HUES6 (cell line): Measurements from ENCODE around the gene SLC30A2.

Source experiments
- H3K27ac ChIP-seq: 2 replicates; pipeline ENCODE4 v1.7.0; 2013; ENCODE audit warnings: low read depth, mild to moderate bottlenecking, low read length, inconsistent platforms
- H3K27me3 ChIP-seq: 2 replicates; pipeline ENCODE4 v1.6.1; 2013; ENCODE audit warnings: low read length; ENCODE audit not compliant: control insufficient read depth, insufficient read depth
- H3K36me3 ChIP-seq: 2 replicates; pipeline ENCODE4 v1.6.1; 2013; ENCODE audit warnings: low read length; ENCODE audit not compliant: control insufficient read depth, insufficient read depth
- H3K4me1 ChIP-seq: 2 replicates; pipeline ENCODE4 v1.6.1; 2013; ENCODE audit warnings: low read length; ENCODE audit not compliant: control insufficient read depth, insufficient read depth
- H3K4me3 ChIP-seq: 2 replicates; pipeline ENCODE4 v1.5.1; 2013; ENCODE audit warnings: low read depth, low read length
- H3K9ac ChIP-seq: one replicate; pipeline ENCODE4 v1.6.1; 2013; ENCODE audit warnings: mild to moderate bottlenecking, low read length
- H3K9me3 ChIP-seq: 2 replicates; pipeline ENCODE4 v1.6.1; 2013; ENCODE audit warnings: low read depth, low read length; ENCODE audit not compliant: control insufficient read depth, insufficient read depth

Gene SLC30A2

DNA sequence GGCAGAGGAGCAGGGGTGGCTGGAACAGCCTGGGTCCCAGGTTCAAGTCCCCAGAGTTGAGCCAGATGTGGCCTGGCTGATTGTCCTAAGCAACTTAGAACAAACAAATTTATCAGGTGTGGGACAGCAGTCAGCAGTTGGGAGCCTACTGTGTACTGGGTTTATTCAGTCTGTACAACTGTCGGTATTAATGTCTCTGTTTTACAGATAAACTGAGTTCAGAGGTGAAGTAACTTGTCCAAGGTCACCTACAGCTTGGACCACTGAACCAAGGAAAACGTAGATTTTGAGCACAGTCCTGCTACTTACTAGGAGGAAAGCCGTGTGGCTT lies 36.1 kb upstream of the SLC30A2 start:
- Histone ChIP-seq H3K36me3 (no peaks in the 10 kb centered on the region), H3K27ac (no peak overlapping the region), H3K9me3 (no peaks in the 10 kb centered on the region), H3K4me1 (peaks cover 9% of the 10 kb centered on the region), H3K27me3 (peaks cover 10% of the 10 kb centered on the region; the same call in 1 of the 2 replicates), H3K9ac (no peak overlapping the region), H3K4me3 (no peak overlapping the region)

GRCh38 chr1:26081267-26082019 lies 35.5 kb upstream of the SLC30A2 start:
- peaks cover 9% of the 10 kb centered on the region for H3K4me1 ChIP-seq
- H3K9ac ChIP-seq = no peak overlapping the region
- H3K4me3 ChIP-seq = no peak overlapping the region
- H3K27ac ChIP-seq = no peak overlapping the region
- no peaks in the 10 kb centered on the region for H3K36me3 ChIP-seq
- H3K27me3 ChIP-seq = peaks cover 10% of the 10 kb centered on the region; the same call in 1 of the 2 replicates
- H3K9me3 ChIP-seq = no peaks in the 10 kb centered on the region

- Histone ChIP-seq H3K4me1 (peaks cover 9% of the 10 kb centered on the region), H3K9me3 (no peaks in the 10 kb centered on the region), H3K9ac (no peak overlapping the region), H3K27ac (no peak overlapping the region), H3K27me3 (peaks cover 8% of the 10 kb centered on the region; the same call in 1 of the 2 replicates), H3K4me3 (no peak overlapping the region), H3K36me3 (no peaks in the 10 kb centered on the region)
Measured at GRCh38 chr1:26079960-26080814, 34.3 kb upstream of the SLC30A2 start.

GRCh38 chr1:26079178-26079563 lies 33.3 kb upstream of the SLC30A2 start:
- Histone ChIP-seq H3K36me3 (no peaks in the 10 kb centered on the region), H3K9ac (no peak overlapping the region), H3K27me3 (0 out of 2 replicates have a peak, but pooled peaks cover 7% of the 10 kb centered on the region), H3K27ac (no peak overlapping the region), H3K4me1 (peaks cover 9% of the 10 kb centered on the region), H3K9me3 (no peaks in the 10 kb centered on the region), H3K4me3 (no peak overlapping the region)

DNA sequence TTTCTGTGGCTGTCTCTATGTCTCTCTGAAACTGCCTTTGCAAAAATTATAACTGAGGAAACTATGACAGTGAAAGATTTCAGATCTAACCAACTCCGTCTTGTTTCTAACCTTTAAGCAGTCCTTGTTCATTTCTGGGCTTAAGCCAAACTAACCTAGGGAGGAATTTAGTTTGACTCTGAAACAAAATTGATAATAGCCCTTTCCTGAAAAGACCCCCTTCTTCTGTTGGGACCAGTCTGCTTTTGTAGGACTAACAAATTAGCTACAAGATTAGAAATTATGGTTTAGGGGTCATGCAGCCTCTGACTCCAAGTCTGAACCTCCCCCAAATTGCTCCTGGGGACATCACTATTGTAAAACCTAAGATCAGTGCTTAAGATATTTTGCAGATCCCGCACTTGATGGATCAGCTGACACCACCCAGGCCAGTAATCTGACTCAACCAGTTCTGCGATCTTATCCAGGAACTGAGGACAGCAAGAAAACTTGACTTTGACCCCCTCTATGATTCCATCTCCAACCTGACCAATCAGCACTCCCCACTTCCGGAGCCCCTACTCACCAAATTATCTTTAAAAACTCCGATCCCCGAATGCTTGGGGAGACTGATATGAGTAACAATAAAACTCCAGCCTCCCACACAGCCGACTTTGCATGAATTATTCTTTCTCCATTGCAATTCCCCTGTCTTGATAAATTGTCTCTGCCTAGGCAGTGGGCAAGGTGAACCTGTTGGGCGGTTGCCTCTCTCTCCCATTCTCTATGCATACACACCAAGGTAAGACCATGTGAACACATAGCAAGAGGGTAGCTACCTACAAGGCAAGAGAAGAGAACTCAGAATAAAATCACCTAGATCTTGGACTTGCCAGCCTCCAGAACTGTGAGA lies 32.6 kb upstream of the SLC30A2 start:
- Histone ChIP-seq H3K9me3 (no peaks in the 10 kb centered on the region), H3K9ac (no peak overlapping the region), H3K4me3 (no peak overlapping the region), H3K4me1 (peaks cover 9% of the 10 kb centered on the region), H3K27ac (no peak overlapping the region), H3K36me3 (no peaks in the 10 kb centered on the region), H3K27me3 (0 out of 2 replicates have a peak, but pooled peaks cover 5% of the 10 kb centered on the region)

DNA sequence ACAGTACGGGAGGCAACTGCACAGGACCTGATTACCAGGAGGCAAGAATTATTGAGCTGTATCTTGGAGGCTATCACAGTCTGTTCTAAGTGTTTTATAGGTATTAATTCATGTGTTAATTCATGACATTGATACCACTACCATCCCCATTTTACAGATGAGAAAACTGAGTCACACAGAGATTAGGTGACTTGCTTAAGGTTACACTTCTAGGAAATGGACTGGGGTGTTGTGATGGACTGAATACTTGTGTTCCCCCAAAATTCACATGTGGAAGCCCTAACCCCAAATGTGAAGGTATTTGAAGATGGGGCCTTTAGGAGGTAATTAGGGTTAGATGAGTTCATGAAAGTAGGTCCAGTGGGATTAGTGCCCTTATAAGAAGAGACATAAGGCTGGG lies 31.6 kb upstream of the SLC30A2 start:
- peaks cover 9% of the 10 kb centered on the region for H3K4me1 ChIP-seq
- no peaks in the 10 kb centered on the region for H3K27me3 ChIP-seq
- H3K4me3 ChIP-seq = no peak overlapping the region
- H3K9ac ChIP-seq = no peak overlapping the region
- no peak overlapping the region for H3K27ac ChIP-seq
- H3K36me3 ChIP-seq = no peaks in the 10 kb centered on the region
- no peaks in the 10 kb centered on the region for H3K9me3 ChIP-seq

DNA sequence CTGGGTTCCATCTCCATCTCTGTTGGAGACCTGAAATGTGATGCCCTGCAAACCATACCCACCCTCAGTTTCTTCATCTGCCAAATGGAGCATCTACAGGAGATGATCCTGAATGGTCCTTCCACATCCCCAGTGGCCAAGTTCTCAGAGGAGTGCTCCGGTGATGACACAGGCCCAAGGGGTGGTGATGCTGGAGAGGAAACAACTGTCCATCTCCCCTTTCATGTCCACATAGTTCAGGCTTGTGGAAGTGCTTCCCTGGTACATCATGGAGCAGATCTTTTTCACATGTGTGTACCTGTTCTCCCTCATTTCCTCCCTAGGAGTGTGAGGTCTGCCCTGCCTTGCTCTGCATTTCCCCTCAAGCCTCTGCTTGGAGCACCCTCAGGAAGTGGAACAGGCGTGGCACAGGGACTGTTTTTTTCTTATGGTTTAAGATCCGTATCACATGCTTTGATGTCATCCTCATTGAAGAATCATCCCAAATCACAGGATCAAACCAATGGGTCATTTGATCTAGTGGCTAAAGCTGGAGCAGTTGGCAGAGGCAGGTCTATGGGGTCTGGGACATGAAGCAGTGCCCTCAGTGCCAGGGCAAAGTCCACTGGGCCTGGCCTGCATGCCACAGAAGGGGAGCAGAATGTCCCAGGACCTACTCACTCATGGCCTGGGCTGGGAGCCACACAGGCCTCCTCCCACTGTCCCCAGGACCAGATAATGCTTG lies 29.7 kb upstream of the SLC30A2 start:
- Histone ChIP-seq H3K27me3 (no peaks in the 10 kb centered on the region), H3K4me1 (peaks cover 9% of the 10 kb centered on the region), H3K9ac (no peak overlapping the region), H3K27ac (no peak overlapping the region), H3K9me3 (no peaks in the 10 kb centered on the region), H3K36me3 (no peaks in the 10 kb centered on the region), H3K4me3 (no peak overlapping the region)

DNA sequence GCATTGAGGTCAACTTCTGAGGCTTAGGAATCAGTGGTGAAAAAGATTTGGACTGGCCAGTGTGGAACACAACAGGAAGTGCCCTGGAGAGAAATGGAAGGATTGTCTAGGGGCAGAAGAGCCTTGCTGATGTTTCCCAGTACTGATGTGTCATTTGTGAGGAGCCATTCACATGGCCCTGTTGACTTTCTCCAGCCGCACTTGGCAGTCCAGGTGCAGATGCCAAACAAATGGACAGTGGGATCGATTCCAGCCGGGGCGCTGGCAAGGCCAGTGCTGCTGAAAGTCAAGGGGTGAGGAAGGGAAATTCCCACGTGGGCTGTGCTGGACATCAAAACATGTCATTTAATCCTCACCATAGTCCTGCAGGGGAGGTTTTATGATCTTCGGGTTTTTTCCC lies 26.4 kb upstream of the SLC30A2 start:
- H3K9me3 ChIP-seq = no peaks in the 10 kb centered on the region
- no peak overlapping the region for H3K9ac ChIP-seq
- no peaks in the 10 kb centered on the region for H3K36me3 ChIP-seq
- no peak overlapping the region for H3K27ac ChIP-seq
- H3K4me3 ChIP-seq = no peak overlapping the region
- no peaks in the 10 kb centered on the region for H3K27me3 ChIP-seq
- H3K4me1 ChIP-seq = peaks cover 3% of the 10 kb centered on the region; the same call in 1 of the 2 replicates

DNA sequence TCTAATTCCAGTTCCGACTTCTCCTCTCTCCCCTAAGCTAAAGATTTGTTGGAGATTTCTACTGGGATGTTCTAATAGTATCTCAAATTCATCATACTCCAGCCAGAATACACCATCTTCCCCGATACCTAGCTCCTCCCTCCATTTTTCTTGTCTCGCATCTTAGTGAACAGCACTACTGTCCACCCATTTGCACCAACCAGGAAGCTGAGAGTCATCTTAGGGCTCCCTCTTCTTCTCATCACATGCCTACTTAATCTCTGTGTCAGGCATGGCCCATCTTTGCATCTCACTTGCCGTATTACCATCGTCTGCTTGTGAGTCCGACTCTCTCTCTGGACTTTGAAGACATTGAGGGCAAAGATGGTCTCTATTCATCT lies 25.0 kb upstream of the SLC30A2 start:
- H3K27me3 ChIP-seq = no peaks in the 10 kb centered on the region
- peaks cover 16% of the 10 kb centered on the region; the same call in 1 of the 2 replicates for H3K4me1 ChIP-seq
- H3K36me3 ChIP-seq = no peaks in the 10 kb centered on the region
- no peak overlapping the region for H3K4me3 ChIP-seq
- H3K27ac ChIP-seq = no peak overlapping the region
- no peaks in the 10 kb centered on the region for H3K9me3 ChIP-seq
- no peak overlapping the region for H3K9ac ChIP-seq

- Histone ChIP-seq H3K4me3 (no peak overlapping the region), H3K27me3 (no peaks in the 10 kb centered on the region), H3K4me1 (peaks cover 18% of the 10 kb centered on the region; the same call in 1 of the 2 replicates), H3K9ac (no peak overlapping the region), H3K36me3 (no peaks in the 10 kb centered on the region), H3K9me3 (no peaks in the 10 kb centered on the region), H3K27ac (no peak overlapping the region)
Measured at GRCh38 chr1:26070296-26070962, 24.5 kb upstream of the SLC30A2 start.
